ENCODE data around the gene ASRGL1. TPM values are rescaled to one million over a fixed set of nuclear protein-coding genes. Genes with fewer than 3 reads are reported as not detected.

The ASRGL1 gene
- total RNA-seq: 37.1 TPM

DNA sequence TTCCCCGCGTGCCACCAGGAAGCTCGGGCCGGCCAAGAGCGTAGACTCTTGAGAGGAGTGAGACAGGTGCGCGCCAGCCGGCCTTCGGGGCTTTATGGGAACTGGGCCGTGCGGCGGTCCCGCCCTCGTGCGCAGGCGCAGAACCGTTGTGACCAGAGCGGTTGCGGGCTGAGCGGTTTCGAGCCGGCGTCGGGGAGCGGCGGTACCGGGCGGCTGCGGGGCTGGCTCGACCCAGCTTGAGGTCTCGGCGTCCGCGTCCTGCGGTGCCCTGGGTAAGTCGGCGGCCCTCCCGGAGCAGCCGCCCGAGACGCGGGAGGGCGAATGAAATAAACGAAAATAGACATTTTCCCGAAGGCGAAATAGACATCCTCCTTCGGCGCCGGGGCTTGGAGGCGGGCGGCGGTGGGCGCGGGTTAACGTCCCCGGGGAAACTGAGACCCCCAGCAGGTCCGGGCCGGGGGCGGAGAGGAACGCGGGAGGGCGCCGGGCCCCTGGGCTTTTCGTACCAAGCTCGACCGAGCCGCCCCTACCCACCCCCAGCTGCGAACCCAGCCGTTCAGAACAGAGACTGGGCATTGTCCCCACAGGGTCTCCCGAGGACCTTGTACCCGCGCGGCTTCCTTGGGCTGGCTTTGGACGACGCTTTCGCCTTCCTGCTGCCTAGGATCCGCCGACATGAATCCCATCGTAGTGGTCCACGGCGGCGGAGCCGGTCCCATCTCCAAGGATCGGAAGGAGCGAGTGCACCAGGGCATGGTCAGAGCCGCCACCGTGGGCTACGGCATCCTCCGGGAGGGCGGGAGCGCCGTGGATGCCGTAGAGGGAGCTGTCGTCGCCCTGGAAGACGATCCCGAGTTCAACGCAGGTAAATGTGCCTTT, at the start of gene ASRGL1:
Gene ASRGL1 (plus strand): TSS at position 146 of the 879 bp plus-strand sequence. CDS start 530 bp downstream, at position 676.

DNA sequence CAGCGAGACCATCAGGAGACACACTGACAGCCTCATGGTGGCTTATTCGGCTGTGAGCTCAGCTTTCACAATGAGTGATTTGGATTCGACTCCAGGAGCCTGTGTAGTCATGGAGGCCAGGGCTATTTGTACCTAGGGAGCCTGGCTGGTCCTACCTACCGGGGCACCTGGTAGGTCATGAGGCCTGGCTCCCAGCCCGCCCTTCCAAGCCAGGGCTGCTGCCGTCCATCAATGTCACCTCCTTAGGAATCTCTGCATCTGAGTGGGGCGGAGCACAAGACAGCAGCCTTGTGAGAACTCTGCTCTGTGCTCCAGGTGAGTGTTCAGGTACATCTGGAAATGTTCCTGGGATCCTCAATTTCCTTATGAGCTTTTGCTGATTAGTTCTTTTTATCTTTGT, 38.3 kb upstream of the ASRGL1 start, which contains the start of gene SCGB1D4:
Gene SCGB1D4 (minus strand): TSS at position 101 of the 400 bp plus-strand sequence. CDS start 65 bp downstream, at position 36.

GRCh38 chr11:62418733-62419132, 81.5 kb downstream of the ASRGL1 start, which contains the start of gene SCGB1A1:
TSS of gene SCGB1A1 (plus strand) at chr11:62419033. CDS start at chr11:62419096, 63 bp downstream.

Other genes with a start within 250 kb of the ASRGL1 start
- gene INCENP, start 213.4 kb upstream of the ASRGL1 start, total RNA-seq: 20.1 TPM
- gene SCGB1D1, start 147.2 kb upstream of the ASRGL1 start, total RNA-seq: not detected
- not detected for gene SCGB2A1, start 128.8 kb upstream of the ASRGL1 start, total RNA-seq
- gene SCGB1D2, start 95.2 kb upstream of the ASRGL1 start, total RNA-seq: not detected
- gene SCGB2A2, start 67.3 kb upstream of the ASRGL1 start, total RNA-seq: not detected
- not detected for gene SCGB1D4, start 38.4 kb upstream of the ASRGL1 start, total RNA-seq
- gene SCGB1A1, start 81.6 kb downstream of the ASRGL1 start, total RNA-seq: not detected
- gene AHNAK, start 209.4 kb downstream of the ASRGL1 start, total RNA-seq: 286 TPM
- 1,423 TPM for gene EEF1G, start 236.4 kb downstream of the ASRGL1 start, total RNA-seq